Measurements from ENCODE around the gene GPAT3. TPM values are rescaled to one million over a fixed set of nuclear protein-coding genes. Genes with fewer than 3 reads are reported as not detected.

Gene GPAT3
- total and polyA plus RNA-seq, 9 donors: 9.0 to 23.2 (median 14.9) TPM

GRCh38 chr4:83589279-83589678 is 53.4 kb downstream of the GPAT3 start:
- 45 to 51% (median 50%) methylated on average over 3 of the region's 3 CpGs for WGBS, 3 donors
- Histone ChIP-seq H3K36me3 (no peaks in the 10 kb centered on the region), H3K4me1 (ENCODE audit: insufficient read depth) (no peaks in the 10 kb centered on the region), H3K9me3 (no peaks in the 10 kb centered on the region), H3K4me3 (no peak overlapping the region), H3K27ac (no peak overlapping the region), H3K27me3 (no peaks in the 10 kb centered on the region)
- no peak for DNase-seq
- intact Hi-C loops (cut with DNase I): no loop called here
- TF ChIP-seq EP300 (IDR thresholded peaks at IDR 0.05): no peak

DNA sequence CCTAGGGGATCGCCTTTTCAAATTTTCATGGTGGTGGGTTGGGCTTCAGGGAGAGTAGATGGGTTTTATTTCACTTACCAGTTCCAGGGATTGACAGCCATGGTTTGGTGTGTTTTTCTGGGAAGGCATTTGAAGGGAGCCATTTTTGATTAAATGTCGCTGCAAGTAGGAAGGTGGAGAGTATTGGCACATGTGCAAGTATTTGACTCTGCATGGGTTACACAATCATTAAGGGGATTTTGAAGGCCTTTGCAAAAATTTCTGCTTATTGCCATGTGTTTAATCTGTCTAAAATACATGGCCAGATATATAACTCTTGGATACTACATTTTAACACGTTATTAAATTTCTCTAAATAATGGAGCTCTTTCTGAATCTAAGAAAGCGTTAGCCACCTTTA is 55.1 kb downstream of the GPAT3 start:
- DNase-seq: no peak
- no peaks in the 10 kb centered on the region for H3K27me3 ChIP-seq
- H3K36me3 ChIP-seq: no peaks in the 10 kb centered on the region
- no peak for TF ChIP-seq POLR2A (IDR thresholded peaks at IDR 0.05)
- TF ChIP-seq, protein P1, sequence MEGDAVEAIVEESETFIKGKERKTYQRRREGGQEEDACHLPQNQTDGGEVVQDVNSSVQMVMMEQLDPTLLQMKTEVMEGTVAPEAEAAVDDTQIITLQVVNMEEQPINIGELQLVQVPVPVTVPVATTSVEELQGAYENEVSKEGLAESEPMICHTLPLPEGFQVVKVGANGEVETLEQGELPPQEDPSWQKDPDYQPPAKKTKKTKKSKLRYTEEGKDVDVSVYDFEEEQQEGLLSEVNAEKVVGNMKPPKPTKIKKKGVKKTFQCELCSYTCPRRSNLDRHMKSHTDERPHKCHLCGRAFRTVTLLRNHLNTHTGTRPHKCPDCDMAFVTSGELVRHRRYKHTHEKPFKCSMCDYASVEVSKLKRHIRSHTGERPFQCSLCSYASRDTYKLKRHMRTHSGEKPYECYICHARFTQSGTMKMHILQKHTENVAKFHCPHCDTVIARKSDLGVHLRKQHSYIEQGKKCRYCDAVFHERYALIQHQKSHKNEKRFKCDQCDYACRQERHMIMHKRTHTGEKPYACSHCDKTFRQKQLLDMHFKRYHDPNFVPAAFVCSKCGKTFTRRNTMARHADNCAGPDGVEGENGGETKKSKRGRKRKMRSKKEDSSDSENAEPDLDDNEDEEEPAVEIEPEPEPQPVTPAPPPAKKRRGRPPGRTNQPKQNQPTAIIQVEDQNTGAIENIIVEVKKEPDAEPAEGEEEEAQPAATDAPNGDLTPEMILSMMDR (IDR thresholded peaks at IDR 0.05): no peak
- TF ChIP-seq EP300 (IDR thresholded peaks at IDR 0.05): no peak
- H3K4me3 ChIP-seq: no peak overlapping the region
- WGBS, 3 donors: 84 to 92% (median 85%) methylated on average over 4 of the region's 4 CpGs
- H3K4me1 ChIP-seq (ENCODE audit: insufficient read depth): no peaks in the 10 kb centered on the region
- intact Hi-C loops (cut with DNase I): no loop called here
- no peaks in the 10 kb centered on the region for H3K9me3 ChIP-seq
- H3K27ac ChIP-seq: no peak overlapping the region

GRCh38 chr4:83591730-83592129 is 55.8 kb downstream of the GPAT3 start:
- intact Hi-C loops (cut with DNase I): no loop called here
- no peaks in the 10 kb centered on the region for H3K36me3 ChIP-seq
- TF ChIP-seq EP300 (IDR thresholded peaks at IDR 0.05): no peak
- TF ChIP-seq, protein P1 (IDR thresholded peaks at IDR 0.05): no peak
- no peak for TF ChIP-seq POLR2A (IDR thresholded peaks at IDR 0.05)

GRCh38 chr4:83599183-83599582 is 63.3 kb downstream of the GPAT3 start:
- TF ChIP-seq POLR2A (IDR thresholded peaks at IDR 0.05): no peak
- TF ChIP-seq EP300 (IDR thresholded peaks at IDR 0.05): no peak
- TF ChIP-seq, protein P1 (IDR thresholded peaks at IDR 0.05): no peak
- intact Hi-C loops (cut with DNase I): no loop called here
- H3K36me3 ChIP-seq: no peaks in the 10 kb centered on the region
- peaks cover 0 to 4% of the 10 kb centered on the region in 2 donors for H3K9me3 ChIP-seq
- H3K4me3 ChIP-seq: no peak overlapping the region
- H3K27me3 ChIP-seq: no peaks in the 10 kb centered on the region
- no peak overlapping the region for H3K27ac ChIP-seq
- 0 to 86% (median 0%) methylated on average over 1 of the region's 1 CpG for WGBS, 3 donors
- DNase-seq: no peak
- H3K4me1 ChIP-seq (ENCODE audit: insufficient read depth): peaks cover 1% of the 10 kb centered on the region

More at GRCh38 chr4:83591730-83592129, 55.8 kb downstream of the GPAT3 start:
- no peaks in the 10 kb centered on the region for H3K9me3 ChIP-seq
- H3K27ac ChIP-seq: no peak overlapping the region
- no peak overlapping the region for H3K4me3 ChIP-seq
- H3K4me1 ChIP-seq (ENCODE audit: insufficient read depth): no peaks in the 10 kb centered on the region
- WGBS, 3 donors: 96 to 100% (median 97%) methylated on average over 1 of the region's 1 CpG
- no peak for DNase-seq
- H3K27me3 ChIP-seq: no peaks in the 10 kb centered on the region

- H3K4me1 ChIP-seq (ENCODE audit: insufficient read depth): peaks cover 1% of the 10 kb centered on the region
- H3K9me3 ChIP-seq: peaks cover 0 to 4% of the 10 kb centered on the region in 2 donors
- TF ChIP-seq, protein P1 (IDR thresholded peaks at IDR 0.05): no peak
- TF ChIP-seq POLR2A (IDR thresholded peaks at IDR 0.05) (no peak), EP300 (IDR thresholded peaks at IDR 0.05) (no peak)
- intact Hi-C loops (cut with DNase I): no loop called here
- no peaks in the 10 kb centered on the region for H3K36me3 ChIP-seq
- WGBS, 3 donors: 19 to 50% (median 32%) methylated on average over 3 of the region's 3 CpGs
- H3K4me3 ChIP-seq: no peak overlapping the region
- no peaks in the 10 kb centered on the region for H3K27me3 ChIP-seq
- no peak overlapping the region for H3K27ac ChIP-seq
- DNase-seq: no peak
Measured at GRCh38 chr4:83603129-83603528, 67.2 kb downstream of the GPAT3 start.
